ENCODE data around the gene ZNF490.
"Not testable (repeated sequence)": the region's sequence is repeated elsewhere in the genome, so short reads cannot be mapped to it uniquely, and the experiment has no call there.

ZNF490 gene

DNA sequence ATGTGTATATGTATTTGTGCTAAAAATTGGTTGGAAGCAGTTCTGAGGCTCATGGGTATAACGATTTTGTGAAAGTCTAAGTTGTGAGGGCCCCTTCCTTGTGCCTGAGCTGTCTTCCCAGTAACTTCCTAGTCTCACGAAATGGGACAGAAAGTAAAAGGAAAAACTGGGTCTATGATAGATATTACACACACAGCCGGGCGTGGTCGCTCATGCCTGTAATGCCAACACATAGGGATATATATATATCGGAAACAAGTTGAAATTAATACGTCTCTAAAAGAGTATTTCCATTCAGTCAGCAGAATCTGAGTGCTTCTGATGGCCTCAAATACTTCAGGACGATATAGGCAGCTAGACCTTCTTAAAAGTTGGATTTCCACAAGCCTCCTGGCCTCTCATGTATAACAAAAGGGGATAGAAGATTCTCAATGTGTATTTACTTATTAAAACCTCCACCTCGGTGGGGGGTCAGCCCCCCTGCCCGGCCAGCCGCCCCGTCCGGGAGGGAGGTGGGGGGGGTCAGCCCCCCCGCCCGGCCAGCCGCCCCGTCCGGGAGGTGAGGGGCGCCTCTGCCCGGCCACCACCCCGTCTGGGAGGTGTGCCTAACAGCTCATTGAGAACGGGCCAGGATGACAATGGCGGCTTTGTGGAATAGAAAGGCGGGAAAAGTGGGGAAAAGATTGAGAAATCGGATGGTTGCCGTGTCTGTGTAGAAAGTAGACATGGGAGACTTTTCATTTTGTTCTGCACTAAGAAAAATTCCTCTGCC lies 10.8 kb upstream of the ZNF490 start:
- not testable (repeated sequence) for DNase-seq

DNA sequence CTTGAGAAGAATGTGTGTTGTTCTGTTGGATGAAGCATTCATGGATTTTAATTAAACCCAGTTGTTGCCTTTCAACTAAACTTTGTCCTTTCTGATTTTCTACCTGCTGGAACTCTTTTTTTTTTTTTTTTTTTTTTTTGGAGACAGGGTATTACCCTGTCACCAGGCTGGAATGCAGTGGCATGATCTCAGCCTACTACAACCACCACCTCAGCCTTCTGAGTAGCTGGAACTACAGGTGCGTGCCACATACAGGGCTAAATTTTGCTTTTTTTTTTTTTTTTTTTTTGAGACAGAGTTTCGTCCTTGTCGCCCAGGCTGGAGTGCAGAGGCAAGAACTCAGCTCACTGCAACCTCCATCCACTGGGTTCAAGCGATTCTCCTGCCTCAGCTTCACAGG lies 7.0 kb upstream of the ZNF490 start:
- DNase-seq: no peak

DNA sequence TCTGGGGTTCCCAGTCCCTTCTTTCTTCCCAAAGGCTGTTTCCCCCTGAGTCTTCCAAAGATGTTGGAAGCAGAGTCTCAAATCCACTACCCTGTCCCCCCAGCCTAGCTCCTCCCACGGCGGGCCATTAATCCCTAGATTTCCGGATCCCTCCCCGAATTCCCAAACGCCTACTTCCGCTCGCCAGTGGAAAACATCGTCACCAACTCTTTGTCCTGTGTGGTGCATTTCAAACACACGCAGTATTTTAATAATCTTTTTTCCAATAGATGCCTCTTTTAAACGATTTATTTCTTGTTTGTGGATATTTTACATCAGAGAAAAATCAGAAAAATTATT lies 717 bp upstream of the ZNF490 start:
- no peak for DNase-seq

DNA sequence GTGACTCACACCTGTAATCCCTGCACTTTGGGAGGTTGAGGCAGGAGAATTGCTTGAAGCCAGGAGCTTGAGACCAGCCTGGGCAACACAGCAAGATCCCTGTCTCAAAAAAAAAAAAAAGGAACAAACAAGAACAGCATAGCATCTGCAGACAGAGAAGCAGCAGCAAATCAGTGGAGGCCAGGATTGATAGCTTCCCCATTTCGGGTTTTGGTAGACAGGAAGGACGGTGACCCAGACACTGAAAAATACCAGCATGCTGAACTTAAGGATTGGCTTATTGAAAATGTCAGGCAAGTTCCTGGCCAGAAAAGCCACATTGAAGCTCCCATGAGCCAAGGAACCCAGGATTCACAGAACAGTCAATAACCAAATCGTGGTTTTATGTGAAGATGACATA lies 3.0 kb downstream of the ZNF490 start:
- no peak for DNase-seq

DNA sequence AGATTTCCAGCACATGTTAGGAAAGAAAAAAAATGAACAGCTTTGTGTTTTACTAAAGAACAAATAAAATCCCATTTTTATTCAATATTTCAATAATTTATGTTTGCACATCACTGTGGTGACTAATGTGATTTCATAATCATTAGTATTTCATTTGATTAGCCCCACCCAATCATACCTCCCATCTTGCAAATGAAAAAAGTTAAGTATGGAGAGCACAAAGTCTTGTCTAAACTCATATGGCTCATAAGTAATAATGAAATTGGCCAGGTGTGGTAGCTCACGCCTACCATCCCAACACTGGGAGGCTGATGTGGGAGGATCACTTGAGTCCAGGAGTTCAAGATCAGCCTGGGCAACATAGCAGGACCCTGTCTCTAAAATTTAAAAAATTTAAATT lies 3.8 kb downstream of the ZNF490 start:
- no peak for DNase-seq

DNA sequence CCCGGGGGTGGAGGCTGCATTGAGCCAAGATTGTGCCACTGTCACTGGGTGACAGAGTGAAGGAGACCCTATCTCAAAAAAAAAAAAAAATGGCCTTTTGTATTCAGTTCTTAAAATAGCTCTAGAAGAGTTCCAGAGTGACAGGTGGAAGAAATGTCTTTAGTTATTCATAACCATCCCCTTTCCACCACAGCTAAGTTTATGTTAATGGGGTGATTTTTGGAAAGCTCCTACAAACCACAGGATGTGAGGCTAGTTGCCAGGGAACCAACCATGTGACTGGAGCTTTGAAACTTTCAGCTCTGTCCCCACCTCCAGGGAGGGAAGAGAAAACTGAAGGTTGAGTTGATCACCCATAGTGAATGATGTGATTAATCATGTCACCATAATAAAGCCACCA lies 6.9 kb downstream of the ZNF490 start:
- peak; percentile 31 for DNase-seq

DNA sequence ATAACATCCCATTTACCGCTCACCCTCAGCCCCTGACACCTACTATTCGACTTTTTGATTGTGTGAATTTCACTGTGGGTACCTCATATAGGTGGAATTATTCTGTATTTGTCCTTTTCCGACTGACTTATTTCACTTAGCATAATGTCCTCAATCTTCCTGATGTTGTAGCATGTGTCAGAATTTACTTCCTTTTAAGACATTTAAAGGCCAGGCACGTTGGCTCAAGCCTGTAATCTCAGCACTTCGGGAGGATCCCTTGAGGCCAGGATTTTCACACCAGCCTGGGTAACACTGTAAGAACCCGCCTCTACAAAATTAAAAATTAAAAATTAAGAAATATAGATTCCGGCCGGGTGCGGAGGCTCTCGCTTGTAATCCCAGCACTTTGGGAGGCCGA lies 13.0 kb downstream of the ZNF490 start:
- no peak for DNase-seq

DNA sequence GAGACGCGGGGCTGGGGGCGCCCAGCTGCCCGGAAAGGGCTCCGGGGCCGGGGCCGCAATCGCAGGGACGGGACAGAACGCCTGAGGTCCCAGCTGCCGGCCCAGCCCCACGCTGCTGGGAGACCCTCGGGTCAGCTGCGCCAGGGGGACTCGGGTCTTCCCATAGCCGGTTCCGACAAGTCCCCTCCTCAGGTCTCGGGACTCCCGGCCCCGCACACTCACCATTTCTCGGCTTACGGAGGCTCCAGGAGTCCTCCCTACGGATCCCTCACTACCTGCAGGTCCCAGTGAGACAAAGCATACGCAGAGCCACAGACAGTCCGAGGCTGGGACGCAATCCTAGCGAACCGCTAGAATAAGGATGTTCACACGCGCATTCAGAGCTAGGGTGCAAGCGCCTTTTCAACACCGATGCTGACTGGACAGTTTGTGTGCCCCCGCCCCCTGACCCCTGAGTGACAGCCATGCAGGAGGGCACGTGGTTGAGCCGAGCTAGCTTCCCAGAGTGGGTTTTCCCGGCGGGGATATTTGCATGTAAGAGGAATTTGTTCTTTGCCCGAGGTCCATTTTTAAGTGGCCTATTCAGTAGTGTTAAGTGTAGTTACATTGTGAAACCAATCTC lies 13.6 kb downstream of the ZNF490 start:
- no peak for DNase-seq

DNA sequence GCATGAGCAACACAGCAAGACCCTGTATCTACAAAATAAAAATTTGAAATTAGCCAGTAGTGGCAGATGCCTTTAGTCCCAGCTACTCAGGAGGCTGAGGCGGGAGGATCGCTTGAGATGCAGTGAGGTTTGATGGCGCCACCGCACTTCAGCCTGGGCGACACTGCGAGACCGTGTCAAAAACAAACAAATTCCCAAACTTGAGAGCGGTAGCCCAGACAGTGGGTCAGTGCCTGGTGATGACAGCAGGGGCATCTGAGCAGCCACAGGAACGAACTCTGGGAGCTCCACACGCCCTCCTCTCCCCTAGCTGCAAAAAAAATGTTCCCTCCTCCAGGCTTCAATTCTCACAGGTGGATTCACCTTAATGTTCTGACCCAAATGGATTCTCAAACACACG lies 14.1 kb downstream of the ZNF490 start:
- DNase-seq: no peak

DNA sequence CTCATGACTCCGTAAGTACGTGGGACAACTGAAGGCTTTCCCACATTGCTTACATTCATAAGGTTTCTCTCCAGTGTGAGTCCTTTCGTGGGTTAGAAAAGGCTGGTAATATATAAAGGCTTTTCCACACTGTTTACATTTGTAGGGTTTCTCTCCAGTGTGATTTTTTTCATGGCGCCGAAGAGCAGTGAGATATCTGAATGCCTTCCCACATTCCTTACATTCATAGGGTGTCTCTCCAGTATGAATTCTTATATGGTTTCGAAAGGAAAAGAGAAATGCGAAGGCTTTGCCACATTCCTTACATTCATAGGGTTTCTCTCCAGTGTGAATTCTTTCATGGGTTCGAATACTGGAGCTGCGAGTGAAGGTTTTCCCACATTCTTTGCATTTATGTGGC lies 29.5 kb downstream of the ZNF490 start:
- DNase-seq: no peak

DNA sequence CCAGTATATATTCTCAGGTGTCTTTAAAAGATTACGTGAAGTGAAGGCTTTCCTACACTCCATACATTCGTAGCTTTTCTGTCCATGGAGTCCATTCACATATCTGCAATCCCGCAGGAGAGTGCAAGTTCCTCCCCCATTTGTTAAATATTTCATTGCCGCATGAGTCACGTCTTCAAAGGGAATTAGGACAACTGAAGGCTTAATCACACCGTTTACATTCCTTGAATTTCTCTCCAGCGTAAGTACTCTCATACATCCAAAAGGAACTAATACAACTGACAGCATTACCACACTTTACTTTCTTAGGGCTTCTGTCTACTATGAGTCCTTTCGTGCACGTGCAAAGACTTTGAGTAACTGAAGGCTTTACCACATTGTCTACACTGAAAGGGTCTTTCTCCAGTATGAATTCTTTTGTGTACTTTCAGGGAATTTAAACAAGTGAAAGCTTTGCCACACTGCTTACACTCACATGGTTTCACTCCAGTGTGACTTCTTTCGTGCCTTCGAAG lies 30.4 kb downstream of the ZNF490 start:
- no peak for DNase-seq

DNA sequence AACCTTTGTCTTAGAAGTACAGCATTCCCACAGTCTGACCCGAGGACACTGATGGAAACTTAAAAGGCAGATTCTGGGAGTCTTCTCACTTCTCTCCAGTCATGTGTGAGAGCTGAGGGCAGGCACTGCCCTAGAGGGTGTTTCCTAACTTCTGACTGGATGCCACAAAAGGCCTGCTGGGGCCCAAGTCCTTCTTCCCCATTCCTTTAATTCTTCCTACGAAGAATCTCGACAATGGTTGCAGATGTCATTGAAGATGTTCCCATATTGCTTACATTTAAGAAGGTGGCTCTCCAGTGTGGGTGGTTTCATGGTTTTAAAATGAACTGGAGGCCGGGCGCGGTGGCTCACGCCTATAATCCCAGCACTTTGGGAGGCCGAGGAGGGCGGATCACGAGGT lies 32.0 kb downstream of the ZNF490 start:
- DNase-seq: no peak

DNA sequence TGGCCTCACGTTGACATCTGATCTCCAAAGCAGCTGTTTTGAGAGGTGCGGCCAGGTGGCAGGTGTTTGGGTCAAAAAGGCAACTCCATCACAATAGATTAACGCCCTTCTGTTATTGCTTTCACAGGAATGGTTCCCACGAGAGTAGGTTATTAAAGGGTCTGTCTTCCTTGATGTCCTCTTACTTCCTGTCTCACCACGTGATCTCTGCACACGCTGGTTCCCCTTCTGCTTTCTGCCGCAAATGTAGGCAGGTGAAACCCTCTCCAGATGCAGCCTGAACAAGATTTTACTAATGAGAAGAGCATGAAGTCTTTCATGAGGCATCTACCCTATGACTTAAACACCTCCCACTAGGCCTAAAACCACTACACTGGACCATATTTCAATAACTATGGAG lies 36.6 kb downstream of the ZNF490 start:
- peak; percentile 56 for DNase-seq

DNA sequence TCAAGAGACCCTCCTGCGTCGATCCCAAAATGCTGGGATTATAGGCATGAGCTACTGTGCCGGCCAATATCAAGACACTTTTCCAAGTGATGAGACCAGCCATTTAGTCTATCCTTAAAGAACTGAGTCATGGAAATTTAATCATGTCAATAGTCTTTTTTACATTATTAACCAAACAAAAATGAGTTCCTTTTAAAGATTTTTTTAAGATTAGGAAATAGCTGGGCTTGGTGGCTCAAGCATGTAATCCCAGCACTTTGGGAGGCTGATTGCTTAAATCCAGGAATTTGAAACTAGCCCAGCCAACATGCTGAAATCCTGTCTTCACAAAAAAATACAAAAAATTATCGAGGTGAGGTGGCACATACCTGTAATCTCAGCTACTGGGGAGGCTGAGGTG lies 42.7 kb downstream of the ZNF490 start:
- DNase-seq: no peak

DNA sequence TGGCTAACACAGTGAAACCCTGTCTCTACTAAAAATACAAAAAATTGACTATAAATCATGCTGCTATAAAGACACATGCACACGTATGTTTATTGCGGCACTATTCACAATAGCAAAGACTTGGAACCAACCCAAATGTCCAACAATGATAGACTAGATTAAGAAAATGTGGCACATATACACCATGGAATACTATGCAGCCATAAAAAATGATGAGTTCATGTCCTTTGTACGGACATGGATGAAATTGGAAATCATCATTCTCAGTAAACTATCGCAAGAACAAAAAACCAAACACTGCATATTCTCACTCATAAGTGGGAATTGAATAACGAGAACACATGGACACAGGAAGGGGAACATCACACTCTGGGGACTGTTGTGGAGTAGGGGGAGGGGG lies 44.2 kb downstream of the ZNF490 start:
- not testable (repeated sequence) for DNase-seq

DNA sequence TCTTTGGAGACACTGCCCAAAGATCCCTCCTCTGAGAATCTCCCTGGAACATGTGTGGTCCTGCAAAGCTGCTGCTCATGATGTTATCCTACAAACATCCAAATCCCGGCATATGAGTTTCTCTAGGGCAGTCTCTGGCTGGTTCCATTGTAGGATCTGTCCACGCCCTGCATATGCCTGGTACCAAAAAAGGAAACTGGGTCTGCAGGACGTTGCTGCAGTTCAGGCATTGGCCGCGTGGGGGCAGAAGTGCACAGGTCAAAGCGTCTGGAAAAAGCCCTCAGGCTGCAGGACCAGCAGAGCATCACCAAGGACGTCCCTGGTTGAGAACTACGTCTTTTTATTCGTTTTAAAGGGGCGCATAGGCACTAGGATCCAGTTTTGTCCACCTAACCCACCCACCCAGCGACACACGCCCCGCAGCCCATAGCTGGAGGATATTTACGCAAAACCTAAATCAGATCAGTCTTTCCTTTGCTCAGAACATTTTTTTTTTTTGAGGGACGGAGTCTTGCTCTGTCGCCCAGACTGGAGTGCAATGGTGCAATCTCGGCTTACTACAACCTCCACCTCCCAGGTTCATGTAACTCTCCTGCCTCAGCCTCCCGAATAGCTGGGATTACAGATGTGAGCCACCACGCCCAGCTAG lies 46.5 kb downstream of the ZNF490 start:
- DNase-seq: peak; percentile 84

DNA sequence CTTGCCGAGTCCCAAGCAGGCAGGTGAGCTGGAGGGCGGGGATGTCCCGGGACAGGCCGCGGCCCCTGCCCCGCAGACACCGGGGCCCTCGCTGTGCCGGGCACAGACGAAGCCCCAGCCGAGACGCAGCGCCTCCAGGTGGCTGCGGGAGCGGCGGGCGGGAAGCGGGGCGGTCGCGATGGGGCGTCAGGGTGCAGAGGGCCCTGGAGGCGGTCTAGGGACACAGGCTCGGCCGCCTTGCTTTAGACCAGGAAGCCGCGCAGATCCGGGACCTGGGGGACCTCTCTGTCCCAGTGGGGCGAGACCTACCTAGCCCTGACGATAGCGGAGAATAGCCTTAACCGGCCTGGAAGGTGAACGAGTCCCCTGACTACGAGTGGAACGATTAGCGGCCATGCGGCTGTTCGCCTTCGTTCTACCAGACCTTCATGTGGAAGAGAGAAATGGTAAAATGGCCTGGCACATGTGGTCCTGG lies 55.1 kb downstream of the ZNF490 start:
- no peak for DNase-seq

DNA sequence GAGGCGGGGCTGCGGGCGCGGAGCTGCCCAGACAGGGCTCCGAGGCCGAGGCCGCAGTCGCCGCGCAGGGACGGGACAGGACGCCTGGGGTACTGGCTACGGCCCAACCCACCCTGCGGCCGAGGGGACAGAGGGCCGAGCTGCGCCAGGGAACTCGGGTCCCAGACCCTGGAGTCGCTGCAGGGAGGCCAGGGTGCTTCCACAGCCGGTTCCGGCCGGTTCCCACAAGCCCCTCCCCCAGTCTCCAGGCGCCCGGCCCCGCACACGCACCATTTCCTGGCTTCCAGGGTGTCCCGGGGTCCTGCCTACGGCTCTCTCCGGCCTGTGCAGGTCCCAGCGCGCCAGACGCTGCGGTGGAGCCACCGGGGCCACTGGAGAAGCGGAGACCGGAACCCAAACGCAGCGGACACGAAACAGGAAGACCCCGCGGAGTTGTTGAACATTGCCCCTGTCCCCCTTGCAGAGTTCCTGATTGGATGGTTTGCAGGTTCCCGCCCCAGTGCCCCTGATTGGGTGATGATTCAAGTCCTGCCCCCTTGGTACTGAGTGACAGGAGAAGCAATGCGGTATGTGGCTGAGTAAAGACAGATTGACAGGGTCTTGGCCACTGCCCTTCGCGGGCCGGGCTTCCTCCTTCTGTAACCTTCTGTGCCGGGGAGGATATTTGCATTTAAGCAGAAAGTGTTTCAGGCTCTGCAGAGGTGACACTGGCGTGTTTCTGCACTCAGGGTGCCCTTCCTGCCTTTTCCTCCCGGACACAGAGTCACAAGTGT lies 59.4 kb downstream of the ZNF490 start, which contains the start of gene ZNF564:
Gene ZNF564 (minus strand): TSS at position 423 of the 773 bp plus-strand sequence. CDS start 150 bp downstream, at position 273.
- DNase-seq: peak; percentile 95

DNA sequence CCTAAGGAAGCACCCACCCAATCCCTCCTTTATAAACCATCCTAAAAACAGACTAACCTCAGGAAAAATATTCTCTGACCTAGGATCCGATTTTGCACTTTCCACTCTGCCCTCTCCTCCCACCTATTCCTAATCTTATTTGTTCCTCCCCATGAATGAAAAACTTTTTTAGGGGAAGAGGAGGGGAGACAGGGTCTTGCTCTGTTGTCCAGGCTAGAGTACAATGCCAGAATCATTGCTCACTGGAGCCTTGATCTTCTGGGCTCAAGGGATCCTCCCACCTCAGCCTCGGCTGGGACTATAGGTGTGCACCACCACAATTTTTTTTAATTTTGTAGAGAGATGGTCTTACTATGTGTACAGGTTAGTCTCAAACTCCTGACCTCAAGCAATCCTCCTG lies 63.7 kb downstream of the ZNF490 start:
- no peak for DNase-seq

DNA sequence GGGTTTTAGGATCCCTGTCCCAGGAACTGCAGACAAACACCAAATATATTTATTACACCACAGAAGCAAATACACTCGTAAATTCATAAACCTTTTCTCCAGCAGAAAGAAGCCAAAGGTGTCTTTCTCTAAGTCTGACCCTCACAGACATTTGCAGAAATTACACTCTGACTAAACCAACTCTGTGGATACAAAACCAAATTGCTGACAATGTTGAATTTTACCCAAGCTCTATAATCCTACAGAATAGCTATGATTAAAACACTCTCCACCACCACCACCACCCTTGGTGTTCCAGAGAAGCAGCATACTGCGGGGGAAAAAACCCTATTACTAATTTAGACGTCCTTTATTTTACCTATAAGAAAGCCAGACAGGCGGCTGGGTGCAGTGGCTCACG lies 64.5 kb downstream of the ZNF490 start:
- no peak for DNase-seq

DNA sequence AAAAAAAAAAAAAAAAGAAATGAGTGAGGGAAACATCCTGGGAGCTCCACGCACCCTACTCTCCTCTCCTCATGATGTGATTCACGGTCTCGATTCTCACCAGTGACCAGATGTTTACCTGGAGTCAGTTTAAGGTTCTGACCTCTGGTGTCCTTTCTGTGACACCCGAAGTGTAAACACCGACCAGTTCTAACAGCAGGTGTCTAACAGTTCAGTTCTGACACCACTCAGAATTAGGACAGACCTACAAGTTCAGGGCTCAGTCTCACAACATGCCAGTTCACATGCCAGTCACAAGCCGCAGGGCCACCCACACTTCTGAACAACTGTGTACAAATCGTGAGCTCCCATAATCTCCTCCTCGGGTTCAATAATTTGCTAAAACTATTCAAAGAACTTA lies 65.3 kb downstream of the ZNF490 start:
- no peak for DNase-seq

DNA sequence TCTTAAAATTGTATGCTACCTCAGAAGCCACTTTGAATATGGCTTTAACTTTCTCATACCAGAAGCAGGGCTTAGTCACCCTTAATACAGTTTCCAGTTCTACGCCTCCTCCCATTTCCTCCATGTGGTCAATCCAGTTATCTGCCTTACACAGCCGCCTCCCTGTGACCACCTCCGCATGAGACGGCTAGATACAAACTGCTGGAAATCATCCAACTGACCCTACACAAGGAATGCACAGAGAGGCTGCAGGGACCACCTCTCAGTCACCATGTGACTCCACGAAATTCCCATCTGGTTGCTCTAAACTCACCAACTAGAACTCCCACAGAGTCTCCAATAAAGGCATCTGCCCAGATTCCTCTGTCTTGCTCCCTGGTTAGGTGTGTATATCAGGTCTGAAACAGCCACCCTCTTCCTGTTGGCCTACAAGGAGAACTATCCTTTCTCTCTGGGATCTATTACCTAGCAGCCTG lies 66.2 kb downstream of the ZNF490 start:
- DNase-seq: no peak

DNA sequence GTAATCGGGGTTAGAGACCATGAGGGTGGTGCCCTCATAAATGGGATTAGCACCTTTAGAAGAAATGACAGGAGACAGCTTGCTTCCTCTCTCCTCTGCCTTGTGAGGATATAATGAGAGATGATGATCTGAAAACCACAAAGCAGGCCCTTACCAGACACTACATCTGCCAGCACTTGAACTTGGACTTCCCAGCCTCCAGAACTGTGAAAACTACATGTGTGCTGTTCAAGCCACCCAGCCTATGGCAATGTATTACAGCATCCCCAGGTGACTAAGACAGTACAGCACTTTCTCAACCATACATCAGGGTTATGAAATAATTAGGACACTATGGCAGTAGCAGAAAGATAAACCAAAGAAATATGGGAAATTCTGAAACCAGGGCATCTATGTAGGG lies 66.8 kb downstream of the ZNF490 start:
- DNase-seq: no peak
